HG02981 (cell line): ENCODE measurements around the gene ZNF746.
A peak's percentile ranks its signal among the peaks of the same experiment; 100 is the strongest.
"Not testable (repeated sequence)": the region's sequence is repeated elsewhere in the genome, so short reads cannot be mapped to it uniquely, and the experiment has no call there.

ENCODE experiments used
- ATAC-seq: cut with Tn5 transposase; IDR thresholded peaks from one replicate; pipeline ENCODE4 v1.9.1; 2021; ENCODE audit warnings: mild to moderate bottlenecking, moderate library complexity; ENCODE audit not compliant: unreplicated experiment

The ZNF746 gene

GRCh38 chr7:149497467-149498261 lies at the start of gene ZNF746:
ZNF746 (minus strand) TSS chr7:149497809; CDS start chr7:149497536, 273 bp downstream.
- ATAC-seq, result peak; percentile 94

GRCh38 chr7:149547126-149547525 lies 49.5 kb upstream of the ZNF746 start:
- ATAC-seq, result no peak

- no peak for ATAC-seq
Measured at GRCh38 chr7:149546331-149546730, 48.7 kb upstream of the ZNF746 start.

GRCh38 chr7:149544028-149544427 lies 46.4 kb upstream of the ZNF746 start:
- ATAC-seq, result no peak

- no peak for ATAC-seq
Measured at GRCh38 chr7:149532654-149533053, 35.0 kb upstream of the ZNF746 start.

- ATAC-seq, result no peak
Measured at GRCh38 chr7:149529136-149529718, 31.6 kb upstream of the ZNF746 start.

- ATAC-seq, result no peak
Measured at GRCh38 chr7:149527414-149527813, 29.8 kb upstream of the ZNF746 start.

GRCh38 chr7:149525280-149525679 lies 27.7 kb upstream of the ZNF746 start:
- ATAC-seq, result no peak

- ATAC-seq, result no peak
Measured at GRCh38 chr7:149524394-149524793, 26.8 kb upstream of the ZNF746 start.

- no peak for ATAC-seq
Measured at GRCh38 chr7:149510248-149510647, 12.6 kb upstream of the ZNF746 start.

- no peak for ATAC-seq
Measured at GRCh38 chr7:149509774-149510173, 12.2 kb upstream of the ZNF746 start.

GRCh38 chr7:149505551-149505950 lies 7.9 kb upstream of the ZNF746 start:
- ATAC-seq, result no peak

GRCh38 chr7:149501651-149502050 lies 4.0 kb upstream of the ZNF746 start:
- no peak for ATAC-seq

- no peak for ATAC-seq
Measured at GRCh38 chr7:149500910-149501309, 3.3 kb upstream of the ZNF746 start.

GRCh38 chr7:149500201-149500600 lies 2.6 kb upstream of the ZNF746 start:
- no peak for ATAC-seq

GRCh38 chr7:149498811-149499210 lies 1.2 kb upstream of the ZNF746 start:
- ATAC-seq, result no peak

- ATAC-seq, result peak; percentile 23
Measured at GRCh38 chr7:149496642-149497391, 792 bp downstream of the ZNF746 start.

- no peak for ATAC-seq
Measured at GRCh38 chr7:149495785-149496641, 1.6 kb downstream of the ZNF746 start.

- ATAC-seq, result no peak
Measured at GRCh38 chr7:149494738-149495368, 2.8 kb downstream of the ZNF746 start.

GRCh38 chr7:149493975-149494374 lies 3.6 kb downstream of the ZNF746 start:
- ATAC-seq, result not testable (repeated sequence)
